GM18907 (cell line): ENCODE measurements around the gene ROCK2.
"Not testable (repeated sequence)": the region's sequence is repeated elsewhere in the genome, so short reads cannot be mapped to it uniquely, and the experiment has no call there.

Source experiments
- ATAC-seq: cut with Tn5 transposase; IDR thresholded peaks from one replicate; pipeline ENCODE4 v1.9.1; 2021; ENCODE audit warnings: mild to moderate bottlenecking, moderate library complexity; ENCODE audit not compliant: unreplicated experiment

The ROCK2 gene

GRCh38 chr2:11342551-11343367 lies 1.7 kb downstream of the ROCK2 start:
- no peak for ATAC-seq

GRCh38 chr2:11340717-11341116 lies 3.7 kb downstream of the ROCK2 start:
- no peak for ATAC-seq

- no peak for ATAC-seq
These were observed 4.8 kb downstream of the ROCK2 start for GRCh38 chr2:11339508-11340083.

- no peak for ATAC-seq
These were observed 5.9 kb downstream of the ROCK2 start for GRCh38 chr2:11338580-11338979.

- no peak for ATAC-seq
These were observed 6.5 kb downstream of the ROCK2 start for GRCh38 chr2:11337909-11338308.

- no peak for ATAC-seq
These were observed 8.2 kb downstream of the ROCK2 start for GRCh38 chr2:11336189-11336588.

- ATAC-seq: no peak
These were observed 10.8 kb downstream of the ROCK2 start for GRCh38 chr2:11333427-11334183.

GRCh38 chr2:11332596-11332995 lies 11.8 kb downstream of the ROCK2 start:
- no peak for ATAC-seq

- no peak for ATAC-seq
These were observed 13.8 kb downstream of the ROCK2 start for GRCh38 chr2:11330457-11331142.

GRCh38 chr2:11329776-11330175 lies 14.7 kb downstream of the ROCK2 start:
- no peak for ATAC-seq

- not testable (repeated sequence) for ATAC-seq
These were observed 15.9 kb downstream of the ROCK2 start for GRCh38 chr2:11328522-11328921.

GRCh38 chr2:11327871-11328270 lies 16.6 kb downstream of the ROCK2 start:
- no peak for ATAC-seq

GRCh38 chr2:11326677-11327211 lies 17.7 kb downstream of the ROCK2 start:
- no peak for ATAC-seq

- ATAC-seq: no peak
These were observed 18.3 kb downstream of the ROCK2 start for GRCh38 chr2:11325961-11326676.

GRCh38 chr2:11321847-11322246 lies 22.6 kb downstream of the ROCK2 start:
- ATAC-seq: no peak

- no peak for ATAC-seq
These were observed 23.5 kb downstream of the ROCK2 start for GRCh38 chr2:11320698-11321492.

GRCh38 chr2:11319939-11320338 lies 24.5 kb downstream of the ROCK2 start:
- no peak for ATAC-seq

- ATAC-seq: no peak
These were observed 29.2 kb downstream of the ROCK2 start for GRCh38 chr2:11315074-11315705.

- no peak for ATAC-seq
These were observed 29.9 kb downstream of the ROCK2 start for GRCh38 chr2:11314487-11314886.
